ENCODE measurements around the gene LOXL4. TPM values are rescaled to one million over a fixed set of nuclear protein-coding genes. Genes with fewer than 3 reads are reported as not detected.

The LOXL4 gene
- total and polyA plus RNA-seq, 5 donors from 2014 or later, result 0.10 TPM; not detected in 4

DNA sequence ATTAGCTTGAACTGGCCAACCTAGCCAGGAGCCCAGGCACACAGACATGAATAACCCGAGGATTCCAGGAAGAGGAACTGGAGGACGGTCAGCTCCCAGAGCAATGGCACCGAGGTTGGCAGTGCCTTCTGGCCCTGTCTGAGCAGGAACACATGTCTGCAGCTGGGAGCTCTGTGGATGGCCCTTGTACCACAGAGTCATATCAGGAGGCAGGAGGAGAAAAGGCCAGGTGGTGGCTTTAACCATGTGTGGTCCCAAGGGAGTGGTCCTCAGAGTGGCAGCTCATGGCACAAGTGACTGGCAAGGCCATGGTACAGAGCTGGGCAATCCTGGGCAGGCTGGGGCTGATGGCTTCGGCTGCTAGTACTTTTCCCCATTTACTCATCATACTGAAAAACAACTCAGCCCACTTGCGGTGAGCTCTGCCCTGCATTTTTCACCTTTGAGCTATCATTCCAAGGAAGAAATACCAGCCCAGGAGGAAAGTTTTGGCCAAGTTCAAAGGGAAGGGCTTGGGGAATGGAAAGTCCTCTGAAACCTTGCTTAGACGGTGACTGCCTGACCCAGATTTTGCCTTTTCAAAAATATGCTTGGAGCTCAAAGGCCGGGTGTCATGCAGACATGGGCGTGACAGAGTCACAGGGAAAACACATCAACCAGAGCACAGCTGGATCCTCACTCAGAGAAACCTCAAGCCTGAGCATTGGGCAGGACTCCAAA, 25.7 kb upstream of the LOXL4 start:
- H3K4me1 ChIP-seq (ENCODE audit: control insufficient read depth, insufficient read depth, low read length, poor library complexity, severe bottlenecking), result no peaks in the 10 kb centered on the region
- peaks cover 0 to 1% (median 0%) of the 10 kb centered on the region in 7 donors for H3K9me3 Mint-ChIP-seq
- no peak overlapping the region for H3K4me3 ChIP-seq (ENCODE audit: low read depth, low read length)
- no peak overlapping the region for H3K27ac ChIP-seq (ENCODE audit: insufficient read depth, low read length, poor library complexity, severe bottlenecking)
- H3K27me3 Mint-ChIP-seq, result peaks cover 18% of the 10 kb centered on the region
- peaks cover 6% of the 10 kb centered on the region for H3K27me3 ChIP-seq (ENCODE audit: control insufficient read depth, insufficient read depth, low read length)
- H3K36me3 ChIP-seq (ENCODE audit: control insufficient read depth, insufficient read depth, low read length), result no peaks in the 10 kb centered on the region
- H3K9me3 ChIP-seq (ENCODE audit: control insufficient read depth in 2 of 2, low read length in 2 of 2), result no peaks in the 10 kb centered on the region
- peaks cover 0 to 3% (median 0%) of the 10 kb centered on the region in 4 donors for H3K4me1 Mint-ChIP-seq
- no peak for DNase-seq
- ATAC-seq (ENCODE audit: low read depth in 2 of 2), result no peak
- no peak overlapping the region for H3K27ac Mint-ChIP-seq
- no peak overlapping the region for H3K4me3 Mint-ChIP-seq
- no peaks in the 10 kb centered on the region for H3K36me3 Mint-ChIP-seq

DNA sequence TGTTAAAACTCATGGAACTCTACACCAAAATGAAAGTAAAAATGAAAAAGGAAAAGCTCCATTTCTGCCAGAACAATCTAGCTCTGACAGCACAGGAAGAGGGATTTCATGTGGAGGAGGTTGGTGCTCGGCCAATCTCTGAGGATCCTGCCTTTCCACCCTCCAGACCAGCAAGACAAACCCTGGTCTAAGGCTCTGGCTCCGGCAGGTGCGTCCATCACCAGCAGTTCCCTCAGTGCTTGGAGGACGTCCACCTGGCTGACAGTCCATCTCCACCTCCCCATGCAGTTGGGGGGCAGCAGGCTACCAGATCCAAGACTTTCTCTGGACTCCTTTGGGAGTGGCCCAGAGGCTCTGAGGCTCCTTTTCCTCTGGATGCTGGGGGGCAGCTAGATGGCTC, 25.0 kb upstream of the LOXL4 start:
- Mint-ChIP-seq H3K4me3 (no peak overlapping the region), H3K36me3 (no peaks in the 10 kb centered on the region), H3K27ac (no peak overlapping the region), H3K27me3 (peaks cover 18% of the 10 kb centered on the region), H3K9me3 (peaks cover 0 to 1% (median 0%) of the 10 kb centered on the region in 7 donors), H3K4me1 (peaks cover 0 to 3% (median 0%) of the 10 kb centered on the region in 4 donors)
- H3K36me3 ChIP-seq (ENCODE audit: control insufficient read depth, insufficient read depth, low read length), result no peaks in the 10 kb centered on the region
- H3K27ac ChIP-seq (ENCODE audit: insufficient read depth, low read length, poor library complexity, severe bottlenecking), result no peak overlapping the region
- H3K4me1 ChIP-seq (ENCODE audit: control insufficient read depth, insufficient read depth, low read length, poor library complexity, severe bottlenecking), result no peaks in the 10 kb centered on the region
- H3K27me3 ChIP-seq (ENCODE audit: control insufficient read depth, insufficient read depth, low read length), result peaks cover 4% of the 10 kb centered on the region
- H3K4me3 ChIP-seq (ENCODE audit: low read depth, low read length), result no peak overlapping the region
- ATAC-seq (ENCODE audit: low read depth in 2 of 2) (no peak), DNase-seq (no peak)
- no peaks in the 10 kb centered on the region for H3K9me3 ChIP-seq (ENCODE audit: control insufficient read depth in 2 of 2, low read length in 2 of 2)

DNA sequence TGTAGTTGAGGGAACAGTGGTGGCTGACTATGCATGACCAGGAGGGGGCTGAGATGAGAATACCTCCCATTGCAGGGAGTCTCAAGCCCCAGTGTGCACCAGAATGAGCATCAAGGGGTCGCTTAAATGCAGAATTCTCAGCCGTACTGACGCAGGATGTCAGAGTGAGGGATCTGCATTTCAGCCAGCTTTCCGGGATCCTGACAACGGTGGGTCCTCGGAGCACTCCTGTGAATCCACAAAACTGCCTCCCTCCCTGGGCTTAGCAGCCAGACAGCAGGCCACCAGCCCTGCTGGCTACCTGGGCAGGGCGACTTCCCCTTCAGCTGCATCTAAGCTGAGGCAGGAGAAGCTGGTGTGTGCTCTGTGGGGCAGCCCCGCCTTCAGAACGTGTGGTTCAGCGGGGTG, 21.8 kb upstream of the LOXL4 start:
- H3K27ac ChIP-seq (ENCODE audit: insufficient read depth, low read length, poor library complexity, severe bottlenecking), result no peak overlapping the region
- H3K36me3 ChIP-seq (ENCODE audit: control insufficient read depth, insufficient read depth, low read length), result no peaks in the 10 kb centered on the region
- H3K27me3 Mint-ChIP-seq, result peaks cover 18% of the 10 kb centered on the region
- no peaks in the 10 kb centered on the region for H3K36me3 Mint-ChIP-seq
- H3K27ac Mint-ChIP-seq, result no peak overlapping the region
- H3K4me3 ChIP-seq (ENCODE audit: low read depth, low read length), result no peak overlapping the region
- peaks cover 0 to 3% (median 0%) of the 10 kb centered on the region in 4 donors for H3K4me1 Mint-ChIP-seq
- H3K9me3 ChIP-seq (ENCODE audit: control insufficient read depth in 2 of 2, low read length in 2 of 2), result no peaks in the 10 kb centered on the region
- peaks cover under 1% of the 10 kb centered on the region for H3K27me3 ChIP-seq (ENCODE audit: control insufficient read depth, insufficient read depth, low read length)
- DNase-seq (no peak), ATAC-seq (ENCODE audit: low read depth in 2 of 2) (no peak)
- no peak overlapping the region for H3K4me3 Mint-ChIP-seq
- peaks cover 0 to 1% (median 0%) of the 10 kb centered on the region in 7 donors for H3K9me3 Mint-ChIP-seq
- no peaks in the 10 kb centered on the region for H3K4me1 ChIP-seq (ENCODE audit: control insufficient read depth, insufficient read depth, low read length, poor library complexity, severe bottlenecking)

DNA sequence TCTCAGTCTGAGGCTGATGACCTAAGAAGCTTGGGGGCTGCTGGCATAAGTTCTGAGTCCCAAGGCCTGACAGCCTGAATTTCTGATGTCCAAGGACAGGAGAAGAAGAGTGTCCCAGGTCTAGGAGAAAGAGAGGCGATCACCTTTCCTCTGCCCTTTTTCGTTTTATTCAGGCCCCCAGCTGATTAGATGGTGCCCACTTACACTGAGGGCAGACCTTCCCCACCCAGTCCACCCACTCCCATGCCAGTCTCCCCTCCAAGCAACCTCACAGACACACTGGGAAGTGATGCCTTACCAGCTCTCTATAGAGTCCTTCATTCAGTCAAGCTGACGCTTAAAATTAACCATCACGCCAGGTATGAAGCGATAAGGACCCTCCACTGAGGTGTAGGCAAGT, 19.3 kb upstream of the LOXL4 start:
- H3K4me1 Mint-ChIP-seq, result no peaks in the 10 kb centered on the region
- no peaks in the 10 kb centered on the region for H3K36me3 Mint-ChIP-seq
- H3K36me3 ChIP-seq (ENCODE audit: control insufficient read depth, insufficient read depth, low read length), result no peaks in the 10 kb centered on the region

DNA sequence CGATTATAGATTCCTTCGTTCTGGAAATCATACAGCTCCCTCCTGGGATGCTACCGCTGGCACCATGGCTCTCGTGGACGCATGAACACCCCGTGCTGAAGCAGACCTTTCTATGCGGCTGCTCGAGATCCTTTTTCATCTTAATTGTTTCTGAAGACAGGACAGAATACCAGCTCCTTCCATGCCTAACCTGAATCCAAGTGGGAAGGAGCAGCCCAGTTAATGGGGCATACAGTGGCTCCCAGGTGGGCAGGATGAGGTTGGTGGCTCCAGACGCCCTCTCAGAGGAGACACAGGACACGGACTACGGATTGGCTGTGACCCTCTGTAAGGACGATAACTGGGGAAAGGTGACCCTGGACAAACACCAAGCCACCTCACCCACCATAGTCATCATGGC, 18.4 kb upstream of the LOXL4 start:
- Histone ChIP-seq H3K4me1 (ENCODE audit: control insufficient read depth, insufficient read depth, low read length, poor library complexity, severe bottlenecking) (no peaks in the 10 kb centered on the region), H3K4me3 (ENCODE audit: low read depth, low read length) (no peak overlapping the region), H3K36me3 (ENCODE audit: control insufficient read depth, insufficient read depth, low read length) (no peaks in the 10 kb centered on the region), H3K27me3 (ENCODE audit: control insufficient read depth, insufficient read depth, low read length) (peaks cover 12% of the 10 kb centered on the region), H3K9me3 (ENCODE audit: control insufficient read depth in 2 of 2, low read length in 2 of 2) (peaks cover 4 to 6% of the 10 kb centered on the region in 2 experiments), H3K27ac (ENCODE audit: insufficient read depth, low read length, poor library complexity, severe bottlenecking) (no peak overlapping the region)
- DNase-seq (no peak), ATAC-seq (ENCODE audit: low read depth in 2 of 2) (no peak)
- Mint-ChIP-seq H3K27me3 (peaks cover 38% of the 10 kb centered on the region), H3K9me3 (peaks cover 0 to 13% (median 0%) of the 10 kb centered on the region in 7 donors), H3K27ac (no peak overlapping the region), H3K4me3 (no peak overlapping the region), H3K4me1 (no peaks in the 10 kb centered on the region), H3K36me3 (no peaks in the 10 kb centered on the region)

More for the DNA sequence above, 19.3 kb upstream of the LOXL4 start:
- no peak for ATAC-seq (ENCODE audit: low read depth in 2 of 2)
- H3K4me1 ChIP-seq (ENCODE audit: control insufficient read depth, insufficient read depth, low read length, poor library complexity, severe bottlenecking), result no peaks in the 10 kb centered on the region
- H3K27me3 ChIP-seq (ENCODE audit: control insufficient read depth, insufficient read depth, low read length), result peaks cover 7% of the 10 kb centered on the region
- Mint-ChIP-seq H3K4me3 (no peak overlapping the region), H3K27me3 (peaks cover 31% of the 10 kb centered on the region), H3K27ac (peak overlapping the region in 1 of 3 donors; percentile 5), H3K9me3 (peaks cover 0 to 4% (median 0%) of the 10 kb centered on the region in 7 donors)
- no peak overlapping the region for H3K27ac ChIP-seq (ENCODE audit: insufficient read depth, low read length, poor library complexity, severe bottlenecking)
- no peak overlapping the region for H3K4me3 ChIP-seq (ENCODE audit: low read depth, low read length)
- DNase-seq, result no peak
- no peaks in the 10 kb centered on the region for H3K9me3 ChIP-seq (ENCODE audit: control insufficient read depth in 2 of 2, low read length in 2 of 2)

DNA sequence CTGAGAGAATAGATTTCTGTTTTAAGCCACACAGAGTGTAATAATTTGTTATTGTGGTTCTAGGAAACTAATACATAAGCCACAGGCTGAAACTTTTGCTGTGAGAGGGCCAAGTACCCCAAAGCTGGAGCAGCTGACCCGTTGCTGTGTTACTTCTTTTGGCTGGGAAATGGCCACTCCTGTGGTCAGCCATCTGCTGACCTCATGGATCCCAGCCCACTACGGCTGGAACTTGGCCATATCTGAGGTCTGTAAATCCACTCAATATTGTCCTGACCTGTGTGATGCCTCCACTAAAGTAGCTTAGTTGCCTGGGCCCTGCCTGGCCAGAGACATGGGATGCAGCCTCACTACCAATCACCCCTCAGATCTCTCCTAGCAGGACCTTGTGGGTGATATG, 17.4 kb upstream of the LOXL4 start:
- Histone ChIP-seq H3K27me3 (ENCODE audit: control insufficient read depth, insufficient read depth, low read length) (peaks cover 12% of the 10 kb centered on the region), H3K4me3 (ENCODE audit: low read depth, low read length) (no peak overlapping the region), H3K27ac (ENCODE audit: insufficient read depth, low read length, poor library complexity, severe bottlenecking) (no peak overlapping the region), H3K9me3 (ENCODE audit: control insufficient read depth in 2 of 2, low read length in 2 of 2) (peaks cover 4 to 10% of the 10 kb centered on the region in 2 experiments), H3K4me1 (ENCODE audit: control insufficient read depth, insufficient read depth, low read length, poor library complexity, severe bottlenecking) (no peaks in the 10 kb centered on the region), H3K36me3 (ENCODE audit: control insufficient read depth, insufficient read depth, low read length) (no peaks in the 10 kb centered on the region)
- DNase-seq, result no peak
- H3K36me3 Mint-ChIP-seq, result no peaks in the 10 kb centered on the region
- no peak overlapping the region for H3K4me3 Mint-ChIP-seq
- peaks cover 42% of the 10 kb centered on the region for H3K27me3 Mint-ChIP-seq
- no peak for ATAC-seq (ENCODE audit: low read depth in 2 of 2)
- no peaks in the 10 kb centered on the region for H3K4me1 Mint-ChIP-seq
- H3K9me3 Mint-ChIP-seq, result peaks cover 0 to 18% (median 3%) of the 10 kb centered on the region in 7 donors
- no peak overlapping the region for H3K27ac Mint-ChIP-seq

DNA sequence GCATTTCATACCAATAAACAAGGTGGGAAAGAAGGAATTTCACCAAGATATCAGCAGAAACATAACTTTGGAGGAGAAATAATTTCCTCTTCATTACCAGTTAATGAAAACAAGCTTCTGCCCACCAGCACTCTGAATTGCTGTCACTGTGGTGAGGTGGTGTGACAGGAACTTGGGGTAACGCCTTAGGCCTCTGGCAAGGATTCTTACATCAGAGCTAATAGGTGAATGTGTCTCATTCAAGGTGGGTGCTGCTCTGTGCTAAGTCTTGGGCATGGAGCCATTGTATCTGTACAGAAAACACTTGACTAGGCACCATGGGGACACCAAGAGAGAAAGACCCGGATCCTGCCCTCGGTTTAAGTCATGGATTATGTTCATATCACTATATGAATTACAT, 8.3 kb upstream of the LOXL4 start:
- H3K4me3 Mint-ChIP-seq, result no peak overlapping the region
- no peaks in the 10 kb centered on the region for H3K4me1 Mint-ChIP-seq
- DNase-seq, result no peak
- H3K36me3 Mint-ChIP-seq, result no peaks in the 10 kb centered on the region
- peaks cover 51% of the 10 kb centered on the region for H3K27me3 Mint-ChIP-seq
- Histone ChIP-seq H3K9me3 (ENCODE audit: control insufficient read depth in 2 of 2, low read length in 2 of 2) (peaks cover 0 to 4% of the 10 kb centered on the region in 2 experiments), H3K4me1 (ENCODE audit: control insufficient read depth, insufficient read depth, low read length, poor library complexity, severe bottlenecking) (no peaks in the 10 kb centered on the region), H3K27me3 (ENCODE audit: control insufficient read depth, insufficient read depth, low read length) (no peaks in the 10 kb centered on the region), H3K27ac (ENCODE audit: insufficient read depth, low read length, poor library complexity, severe bottlenecking) (no peak overlapping the region), H3K4me3 (ENCODE audit: low read depth, low read length) (no peak overlapping the region), H3K36me3 (ENCODE audit: control insufficient read depth, insufficient read depth, low read length) (no peaks in the 10 kb centered on the region)
- no peak overlapping the region for H3K27ac Mint-ChIP-seq
- ATAC-seq (ENCODE audit: low read depth in 2 of 2), result no peak
- peaks cover 0 to 10% (median 4%) of the 10 kb centered on the region in 7 donors for H3K9me3 Mint-ChIP-seq

DNA sequence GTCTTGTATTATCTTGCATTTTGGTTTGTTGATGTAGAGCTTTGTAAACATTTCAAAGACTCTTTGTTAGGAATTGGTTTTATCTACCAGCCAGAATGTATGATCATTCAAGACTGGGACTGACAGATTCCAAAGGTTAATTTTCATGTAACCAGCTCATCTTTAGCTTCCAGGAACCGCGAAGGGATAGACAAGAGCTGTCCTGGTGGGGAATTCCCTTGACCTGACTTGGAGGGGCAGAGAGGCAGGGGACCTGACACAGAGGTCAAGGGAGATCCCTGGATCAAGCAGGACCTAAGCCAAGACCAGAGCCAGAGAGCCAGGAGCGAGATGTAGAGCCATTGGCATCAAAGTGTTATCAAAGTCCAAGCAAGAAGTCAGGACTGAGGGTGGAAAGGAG, 6.6 kb upstream of the LOXL4 start:
- H3K27ac ChIP-seq (ENCODE audit: insufficient read depth, low read length, poor library complexity, severe bottlenecking), result no peak overlapping the region
- H3K4me3 ChIP-seq (ENCODE audit: low read depth, low read length), result no peak overlapping the region
- Mint-ChIP-seq H3K4me3 (no peak overlapping the region), H3K27me3 (peaks cover 56% of the 10 kb centered on the region), H3K36me3 (no peaks in the 10 kb centered on the region), H3K27ac (no peak overlapping the region), H3K4me1 (no peaks in the 10 kb centered on the region), H3K9me3 (peaks cover 0 to 4% (median under 1%) of the 10 kb centered on the region in 7 donors)
- no peak for DNase-seq
- ATAC-seq (ENCODE audit: low read depth in 2 of 2), result no peak
- H3K36me3 ChIP-seq (ENCODE audit: control insufficient read depth, insufficient read depth, low read length), result no peaks in the 10 kb centered on the region
- H3K9me3 ChIP-seq (ENCODE audit: control insufficient read depth in 2 of 2, low read length in 2 of 2), result no peaks in the 10 kb centered on the region
- H3K4me1 ChIP-seq (ENCODE audit: control insufficient read depth, insufficient read depth, low read length, poor library complexity, severe bottlenecking), result no peaks in the 10 kb centered on the region
- H3K27me3 ChIP-seq (ENCODE audit: control insufficient read depth, insufficient read depth, low read length), result peaks cover 6% of the 10 kb centered on the region
